Measurements from ENCODE around the gene DFFB. TPM values are rescaled to one million over a fixed set of nuclear protein-coding genes. Genes with fewer than 3 reads are reported as not detected.

Gene DFFB
- total RNA-seq, 1 experiment from 2014 or later = 9.0 TPM

- no peak for TF ChIP-seq EZH2phosphoT487 (IDR thresholded peaks at IDR 0.05; ENCODE audit: borderline replicate concordance)
- no peak for TF ChIP-seq SIN3A (IDR thresholded peaks at IDR 0.05; ENCODE audit: low read depth)
- no peak for TF ChIP-seq FOSL1 (IDR thresholded peaks at IDR 0.05; ENCODE audit: low read depth)
- no peak for TF ChIP-seq JUND (IDR thresholded peaks at IDR 0.05)
- no peak for TF ChIP-seq POLR2A (IDR thresholded peaks at IDR 0.05; ENCODE audit: borderline replicate concordance, extremely low read depth, insufficient read depth, insufficient read length)
- no peak for TF ChIP-seq ZFX (IDR thresholded peaks at IDR 0.05)
- TF ChIP-seq MAX (IDR thresholded peaks at IDR 0.05) = no peak
- no peak for TF ChIP-seq ELF1 (IDR thresholded peaks at IDR 0.05; ENCODE audit: borderline replicate concordance, low read depth)
- TF ChIP-seq POLR2AphosphoS5 (IDR thresholded peaks at IDR 0.05; ENCODE audit: low read depth, low read length) = no peak
- TF ChIP-seq SP1 (IDR thresholded peaks at IDR 0.05; ENCODE audit: low read depth) = no peak
- no peak for TF ChIP-seq SRF (IDR thresholded peaks at IDR 0.05; ENCODE audit: low read depth)
- TF ChIP-seq EZH2 (IDR thresholded peaks at IDR 0.05) = no peak
- H3K79me2 ChIP-seq (ENCODE audit: insufficient read depth, low read length) = no peaks in the 10 kb centered on the region
- no peaks in the 10 kb centered on the region for H3K27me3 ChIP-seq (ENCODE audit: insufficient read depth, low read length)
- no peaks in the 10 kb centered on the region for H3K36me3 ChIP-seq (ENCODE audit: control insufficient read depth in 1 of 2, insufficient read depth in 2 of 2, low read length in 2 of 2)
- ChIA-PET CTCF (no interaction called here), RAD21 (ENCODE audit: low non-redundant PET in 1 of 2, low total read pairs in 2 of 2, uncharacterized antibody in 2 of 2, unreplicated experiment in 2 of 2) (no interaction called here), POLR2A (no interaction called here)
- H3K9me2 ChIP-seq (ENCODE audit: insufficient read depth) = no peaks in the 10 kb centered on the region
- peak overlapping the region; percentile 59 for H3K4me2 ChIP-seq (ENCODE audit: low read length)
- no peak overlapping the region for H3K9ac ChIP-seq (ENCODE audit: low read length)
- ATAC-seq (no peak), DNase-seq (ENCODE audit: low read depth, low spot score) (no peak)
- H4K20me1 ChIP-seq (ENCODE audit: insufficient read depth) = no peaks in the 10 kb centered on the region
- intact Hi-C loops (cut with micrococcal nuclease) = no loop called here
- H3K4me3 ChIP-seq (replicated peaks in 1 of 2; ENCODE audit: low read depth in 1 of 2, low read length in 2 of 2) = peak overlapping the region in 1 of 2 experiments; percentile 22; a peak in 1 of 4 replicates
- no peak overlapping the region for H3K27ac ChIP-seq (ENCODE audit: low read depth, low read length)
- BruUV-seq (replicated peaks) = no TSS peak
- peaks cover 7 to 10% of the 10 kb centered on the region in 2 experiments; a peak in 3 of 4 replicates for H3K4me1 ChIP-seq (ENCODE audit: control insufficient read depth in 1 of 2, insufficient read depth in 2 of 2, low read length in 2 of 2)
- H2AFZ ChIP-seq (ENCODE audit: low read depth, low read length, poor library complexity, severe bottlenecking) = no peak overlapping the region
- H3K9me3 ChIP-seq (ENCODE audit: control insufficient read depth in 1 of 2, insufficient read depth in 1 of 2, low read depth in 1 of 2, low read length in 2 of 2) = peaks cover 0 to 10% of the 10 kb centered on the region in 2 experiments; a peak in 2 of 4 replicates
These were observed 45.7 kb upstream of the DFFB start for GRCh38 chr1:3811595-3811911.

- TF ChIP-seq ZBTB33 (IDR thresholded peaks at IDR 0.05; ENCODE audit: extremely low read depth, insufficient replicate concordance, low read length) (no peak), CTCF (IDR thresholded peaks at IDR 0.05 in 2 of 3, conservative IDR thresholded peaks at IDR 0.05 in 1 of 3; ENCODE audit: borderline replicate concordance in 1 of 3, insufficient read depth in 1 of 3, low read depth in 2 of 3, low read length in 2 of 3) (no peak), RAD21 (IDR thresholded peaks at IDR 0.05; ENCODE audit: low read depth) (no peak), ZFX (IDR thresholded peaks at IDR 0.05) (no peak), MAX (IDR thresholded peaks at IDR 0.05) (no peak), TCF7L2 (IDR thresholded peaks at IDR 0.05; ENCODE audit: borderline replicate concordance, extremely low read depth, insufficient read depth, insufficient read length) (no peak)
- Histone ChIP-seq H3K4me2 (ENCODE audit: low read length) (no peak overlapping the region), H3K4me1 (ENCODE audit: control insufficient read depth in 1 of 2, insufficient read depth in 2 of 2, low read length in 2 of 2) (peaks cover 7 to 10% of the 10 kb centered on the region in 2 experiments; a peak in 3 of 4 replicates), H3K9me3 (ENCODE audit: control insufficient read depth in 1 of 2, insufficient read depth in 1 of 2, low read depth in 1 of 2, low read length in 2 of 2) (no peaks in the 10 kb centered on the region), H4K20me1 (ENCODE audit: insufficient read depth) (no peaks in the 10 kb centered on the region), H2AFZ (ENCODE audit: low read depth, low read length, poor library complexity, severe bottlenecking) (no peak overlapping the region), H3K9ac (ENCODE audit: low read length) (no peak overlapping the region), H3K36me3 (ENCODE audit: control insufficient read depth in 1 of 2, insufficient read depth in 2 of 2, low read length in 2 of 2) (no peaks in the 10 kb centered on the region), H3K27ac (ENCODE audit: low read depth, low read length) (no peak overlapping the region), H3K9me2 (ENCODE audit: insufficient read depth) (no peaks in the 10 kb centered on the region), H3K27me3 (ENCODE audit: insufficient read depth, low read length) (no peaks in the 10 kb centered on the region), H3K79me2 (ENCODE audit: insufficient read depth, low read length) (no peaks in the 10 kb centered on the region), H3K4me3 (replicated peaks in 1 of 2; ENCODE audit: low read depth in 1 of 2, low read length in 2 of 2) (no peak overlapping the region)
- ChIA-PET POLR2A (no interaction called here), CTCF (no interaction called here), RAD21 (ENCODE audit: low non-redundant PET in 1 of 2, low total read pairs in 2 of 2, uncharacterized antibody in 2 of 2, unreplicated experiment in 2 of 2) (no interaction called here)
- no peak for ATAC-seq
- BruUV-seq (replicated peaks) = no TSS peak
- no peak for DNase-seq (ENCODE audit: low read depth, low spot score)
- intact Hi-C loops (cut with micrococcal nuclease) = no loop called here
These were observed 43.2 kb upstream of the DFFB start for GRCh38 chr1:3814065-3814464.
